Stimulated activated CD4-positive, alpha-beta T cell treated with anti-CD3 and anti-CD28 coated beads, Interleukin-15, amount 100 ng/mL, for 1 hour (primary cell): ENCODE results near the gene NR3C1.

Experiments
- DNase-seq, 2 donors: peaks; one replicate each; pipeline ENCODE4 v3.0.0-alpha.2; 2020; ENCODE audit warnings: low read depth in 1 of 2, low spot score in 1 of 2

Gene NR3C1

GRCh38 chr5:143372187-143372829 lies 31.2 kb downstream of the NR3C1 start:
- no peak for DNase-seq

GRCh38 chr5:143370440-143370839 lies 33.0 kb downstream of the NR3C1 start:
- no peak for DNase-seq

DNA sequence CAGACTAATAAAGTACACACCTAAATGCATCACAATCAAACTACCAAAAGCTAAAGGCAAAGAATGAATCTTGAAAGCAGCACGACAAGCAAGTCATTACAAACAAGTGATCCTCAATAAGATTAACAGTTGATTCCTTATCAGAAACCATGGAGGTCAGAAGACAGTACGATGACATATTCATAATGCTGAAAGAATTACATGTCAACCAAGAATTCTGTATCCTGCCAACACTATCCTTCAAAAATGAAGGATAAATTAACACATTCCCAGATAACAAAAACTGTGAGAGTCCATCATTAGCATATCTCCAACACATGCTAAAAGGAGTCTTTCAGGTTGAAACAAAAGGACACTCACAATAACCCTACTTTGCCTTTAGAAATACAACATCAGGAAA lies 39.4 kb downstream of the NR3C1 start:
- no peak for DNase-seq

- no peak for DNase-seq
Observed at GRCh38 chr5:143362664-143363227, 40.7 kb downstream of the NR3C1 start.

GRCh38 chr5:143361438-143361837 lies 42.0 kb downstream of the NR3C1 start:
- DNase-seq: no peak

DNA sequence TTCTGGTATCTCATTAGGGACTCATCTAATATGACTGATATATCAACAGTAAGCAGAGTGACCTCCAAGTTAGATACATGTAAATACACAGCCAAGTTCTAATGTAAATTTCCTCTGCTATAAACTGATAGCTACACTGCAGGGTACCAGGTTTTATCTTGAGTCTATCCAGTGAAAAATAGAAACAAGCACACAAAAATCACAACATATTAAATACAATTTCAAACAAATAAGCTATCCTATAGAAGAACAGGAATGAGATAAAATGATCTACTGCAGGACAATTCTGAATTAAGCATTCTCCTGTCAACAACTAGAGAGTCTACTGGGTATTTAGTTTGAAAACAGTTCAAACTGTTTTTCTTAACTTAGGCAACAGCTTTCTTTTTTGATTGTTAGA lies 42.7 kb downstream of the NR3C1 start:
- DNase-seq: no peak

DNA sequence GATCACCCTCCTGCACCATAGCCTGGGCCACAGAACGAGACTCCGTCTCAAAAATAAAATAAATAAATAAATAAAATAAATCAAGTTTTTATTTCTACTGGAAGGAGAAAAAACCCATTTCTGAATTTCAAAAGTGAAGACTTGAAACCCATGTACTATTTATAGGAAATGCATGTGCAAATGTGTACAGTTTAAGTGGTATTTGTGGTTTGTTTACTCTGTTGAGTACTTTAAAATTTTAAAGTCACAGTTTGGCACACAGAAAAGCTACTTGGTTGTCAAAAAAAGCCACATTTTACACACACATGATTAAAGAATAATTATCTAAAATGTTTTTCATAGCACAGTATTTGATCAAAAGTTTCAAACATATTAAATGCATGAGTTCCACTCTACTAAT lies 43.6 kb downstream of the NR3C1 start:
- no peak for DNase-seq

GRCh38 chr5:143356855-143357583 lies 46.5 kb downstream of the NR3C1 start:
- DNase-seq: no peak

DNA sequence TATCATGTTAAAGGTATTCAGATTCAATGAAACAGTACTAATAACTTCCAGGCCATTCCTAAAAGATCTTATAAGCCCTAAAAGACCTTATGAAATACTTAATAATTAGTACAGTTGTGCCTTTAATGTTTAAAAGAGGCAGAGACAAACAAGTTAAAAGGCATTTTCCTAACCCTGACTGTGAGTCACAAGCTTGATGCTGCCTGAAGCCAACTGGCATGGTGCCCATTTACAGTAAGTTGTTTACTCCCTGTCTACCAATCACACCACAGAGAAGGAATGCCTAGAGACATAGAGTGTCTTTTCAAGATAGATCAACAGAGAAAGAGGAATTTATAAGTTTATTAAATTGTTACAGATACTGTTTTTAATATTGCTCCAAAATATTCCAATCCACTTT lies 47.8 kb downstream of the NR3C1 start:
- peak in 1 of 2 donors; percentile 28 for DNase-seq

- no peak for DNase-seq
Observed at GRCh38 chr5:143354025-143354424, 49.5 kb downstream of the NR3C1 start.

- no peak for DNase-seq
Observed at GRCh38 chr5:143352691-143353090, 50.8 kb downstream of the NR3C1 start.

GRCh38 chr5:143350751-143351602 lies 52.5 kb downstream of the NR3C1 start:
- no peak for DNase-seq

GRCh38 chr5:143350341-143350740 lies 53.1 kb downstream of the NR3C1 start:
- no peak for DNase-seq

GRCh38 chr5:143349177-143349576 lies 54.3 kb downstream of the NR3C1 start:
- DNase-seq: no peak

DNA sequence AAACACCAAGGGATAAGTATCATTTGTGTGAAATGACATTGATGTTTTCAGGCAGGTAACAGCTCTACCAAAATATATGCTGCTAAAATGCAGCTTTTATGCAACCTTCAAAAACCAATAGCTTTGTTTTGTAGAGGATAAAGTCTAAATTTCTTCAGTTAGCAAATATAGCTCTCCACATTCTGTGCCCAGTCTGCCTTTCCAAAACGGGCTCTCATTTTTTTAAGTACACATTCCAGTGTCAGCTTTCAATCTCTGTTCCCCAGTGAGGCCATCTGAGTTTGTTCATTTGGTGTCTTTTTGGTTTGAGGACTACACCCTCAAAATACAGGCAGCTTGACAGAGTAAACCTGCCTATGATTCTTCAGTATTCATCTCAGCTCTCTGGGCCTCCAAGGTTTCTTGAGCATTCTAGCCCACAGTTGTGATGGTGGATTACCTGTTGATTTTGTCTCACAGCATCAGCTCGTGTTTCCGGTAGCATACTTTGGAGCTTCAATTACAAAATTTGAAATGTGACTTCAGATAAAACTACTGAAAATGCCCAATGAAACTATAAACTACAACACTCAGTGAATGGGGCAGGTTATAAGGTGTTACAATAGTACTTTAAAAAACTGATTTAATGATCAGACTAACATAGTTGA lies 55.7 kb downstream of the NR3C1 start:
- no peak for DNase-seq

DNA sequence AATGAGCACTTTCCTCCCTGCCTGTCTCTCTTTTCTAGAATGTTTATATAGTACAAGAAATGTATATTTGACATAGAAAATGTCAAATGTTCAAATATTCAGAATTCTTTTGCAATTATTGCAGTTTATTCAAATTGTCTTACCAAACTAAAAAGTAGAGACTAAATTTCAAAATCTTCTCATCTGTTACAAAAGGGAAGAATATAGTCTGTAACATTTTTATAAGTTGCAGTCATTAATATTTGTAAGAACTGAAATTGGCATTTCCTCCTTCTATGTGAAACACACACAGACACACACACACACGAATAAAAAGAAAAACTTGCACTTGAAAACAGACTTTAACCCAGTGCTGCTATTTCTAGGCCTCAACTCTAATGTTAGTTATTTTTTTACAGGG lies 56.4 kb downstream of the NR3C1 start:
- DNase-seq: no peak

DNA sequence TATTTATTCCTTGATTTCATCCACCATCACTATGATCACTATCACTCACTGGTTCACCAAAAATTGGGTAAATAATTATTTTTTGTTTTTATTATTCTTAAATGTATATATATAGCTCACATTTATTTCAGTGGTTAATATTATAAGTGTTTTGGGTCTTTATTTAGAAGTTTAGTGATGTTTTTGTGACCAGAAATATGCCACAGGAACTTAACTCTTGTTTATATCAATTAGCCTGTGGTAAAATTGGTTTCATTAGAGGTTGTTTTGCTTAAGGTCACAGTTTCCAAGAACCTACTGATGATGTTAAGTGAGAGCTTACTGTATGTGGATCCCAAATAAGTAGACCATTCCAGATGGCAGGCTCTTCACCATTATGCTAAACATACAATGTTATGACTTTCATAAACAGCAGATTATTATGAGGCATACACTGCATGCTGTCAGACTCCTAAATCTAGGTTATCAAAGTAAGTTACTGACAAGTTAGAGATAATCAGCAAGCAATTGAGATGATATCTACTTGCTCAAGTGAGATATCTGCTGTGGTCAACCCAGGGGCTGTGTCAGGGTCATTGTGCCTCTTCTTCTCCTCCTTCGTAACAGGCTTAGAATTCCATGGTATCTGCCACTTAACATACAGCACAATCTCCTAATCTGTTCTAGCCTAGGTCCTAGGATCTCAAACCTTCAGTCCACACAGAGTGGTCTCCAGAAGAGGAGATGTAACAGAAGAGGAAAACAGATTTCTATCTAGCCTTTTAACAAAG lies 57.6 kb downstream of the NR3C1 start:
- DNase-seq: no peak

DNA sequence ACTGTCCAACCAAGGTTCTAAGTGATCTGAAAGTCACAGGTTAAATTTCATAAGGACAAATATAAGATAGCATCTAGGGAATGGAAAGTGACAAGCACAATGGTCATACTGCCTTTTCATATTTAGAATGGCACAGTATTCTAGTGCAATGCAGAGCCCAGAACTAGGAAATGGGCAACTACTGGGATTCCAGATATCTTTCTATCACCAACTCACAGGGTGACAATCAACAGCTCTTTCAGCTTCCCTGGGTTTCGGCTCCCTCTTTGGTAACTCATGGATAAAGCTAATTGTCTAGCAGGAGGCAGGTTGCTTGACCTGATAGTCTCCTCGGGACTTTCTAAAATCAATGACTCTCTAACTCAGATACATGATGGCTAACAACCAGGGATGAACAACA lies 60.4 kb downstream of the NR3C1 start:
- no peak for DNase-seq

GRCh38 chr5:143342607-143343006 lies 60.9 kb downstream of the NR3C1 start:
- no peak for DNase-seq

DNA sequence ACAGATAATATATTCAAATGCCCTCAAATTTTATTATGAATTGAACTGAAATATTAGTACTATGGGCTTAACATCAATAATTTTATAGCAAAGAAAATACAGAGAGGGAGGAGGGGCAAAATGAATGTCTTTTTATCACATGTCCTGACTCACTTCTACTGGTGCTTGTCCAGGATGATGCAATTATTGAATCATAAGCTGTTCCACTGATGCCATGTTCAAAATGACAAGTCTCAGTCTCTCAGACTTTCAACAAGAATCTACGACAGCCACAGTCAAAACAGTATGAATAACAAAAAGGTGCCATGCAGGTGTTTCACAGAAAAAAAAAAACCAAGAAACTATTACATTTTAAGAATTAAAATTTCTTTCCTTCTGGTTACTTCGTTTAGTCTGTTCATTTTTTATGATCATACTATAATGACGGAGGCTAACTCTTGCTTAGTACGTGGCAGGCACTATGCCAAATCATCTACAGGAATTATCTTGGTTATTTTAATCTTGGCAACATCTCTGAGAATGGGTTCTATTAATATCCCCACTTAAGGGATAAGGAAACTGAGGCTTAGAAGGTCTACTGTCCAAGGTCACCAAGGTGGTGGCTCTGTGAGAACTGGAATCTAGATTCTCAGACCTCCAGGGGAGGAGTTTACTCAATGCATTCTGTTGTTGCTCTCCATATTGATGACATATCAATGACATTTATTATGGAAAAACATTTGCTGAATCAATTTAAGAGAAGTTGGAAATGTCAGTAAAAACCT lies 61.5 kb downstream of the NR3C1 start:
- DNase-seq: no peak
